Measurements from ENCODE around the gene ADAMTS16.

Gene ADAMTS16

GRCh38 chr5:5317976-5318375, 177.8 kb downstream of the ADAMTS16 start:
- no peak for DNase-seq

DNA sequence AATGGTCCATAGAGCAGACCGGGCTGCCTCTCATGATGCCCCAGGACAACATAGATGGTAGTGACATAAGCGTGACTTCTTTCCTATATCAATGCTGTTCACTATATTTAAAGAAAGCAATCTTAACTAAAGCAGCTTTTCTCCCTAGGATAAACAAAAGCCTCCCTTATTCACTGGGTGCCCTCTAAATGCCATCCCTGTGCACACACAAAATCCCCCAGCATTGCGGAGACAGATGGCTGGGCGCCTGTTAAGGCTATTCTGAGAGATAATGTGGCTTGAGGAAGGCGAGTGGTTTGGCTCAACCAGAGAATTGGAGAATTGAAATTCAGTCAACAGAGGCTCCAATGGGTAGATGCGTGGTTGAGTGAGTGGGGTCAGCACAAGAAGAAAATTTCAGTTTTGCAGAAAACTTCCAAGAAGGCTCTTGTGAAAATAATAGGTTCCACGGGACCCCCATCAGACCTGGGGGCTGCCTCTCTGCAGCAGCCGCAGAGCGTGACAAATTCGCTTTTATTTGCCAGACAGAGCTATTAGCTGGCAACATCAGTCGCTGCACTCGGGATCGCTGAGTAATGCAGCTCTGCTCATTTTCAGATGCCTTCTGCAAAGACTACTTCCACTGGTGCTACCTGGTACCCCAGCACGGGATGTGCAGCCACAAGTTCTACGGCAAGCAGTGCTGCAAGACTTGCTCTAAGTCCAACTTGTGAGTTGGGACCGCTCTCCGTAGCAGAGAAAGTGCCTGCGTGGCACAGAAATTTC, 178.5 kb downstream of the ADAMTS16 start:
- DNase-seq = no peak

GRCh38 chr5:5320062-5320805, 180.1 kb downstream of the ADAMTS16 start:
- no peak for DNase-seq

DNA sequence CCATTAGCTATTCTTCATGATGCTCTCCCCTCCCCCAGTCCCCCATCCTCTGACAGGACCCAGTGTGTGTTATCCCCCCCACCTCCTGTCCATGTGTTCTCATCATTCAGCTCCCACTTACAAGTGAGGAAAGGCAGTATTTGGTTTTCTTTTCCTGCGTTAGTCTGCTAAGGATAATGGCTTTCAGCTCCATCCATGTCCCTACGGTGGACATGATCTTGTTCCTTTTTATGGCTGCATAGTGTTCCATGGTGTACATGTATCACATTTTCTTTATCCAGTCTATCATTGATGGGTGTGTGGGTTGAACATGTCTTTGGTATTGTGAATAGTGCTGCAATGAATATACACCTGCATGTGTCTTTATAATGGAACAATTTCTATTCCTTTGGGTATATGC, 181.0 kb downstream of the ADAMTS16 start:
- DNase-seq = no peak

- DNase-seq = no peak
Measured at GRCh38 chr5:5323551-5323950, 183.4 kb downstream of the ADAMTS16 start.

GRCh38 chr5:5326115-5326758, 186.1 kb downstream of the ADAMTS16 start:
- no peak for DNase-seq

DNA sequence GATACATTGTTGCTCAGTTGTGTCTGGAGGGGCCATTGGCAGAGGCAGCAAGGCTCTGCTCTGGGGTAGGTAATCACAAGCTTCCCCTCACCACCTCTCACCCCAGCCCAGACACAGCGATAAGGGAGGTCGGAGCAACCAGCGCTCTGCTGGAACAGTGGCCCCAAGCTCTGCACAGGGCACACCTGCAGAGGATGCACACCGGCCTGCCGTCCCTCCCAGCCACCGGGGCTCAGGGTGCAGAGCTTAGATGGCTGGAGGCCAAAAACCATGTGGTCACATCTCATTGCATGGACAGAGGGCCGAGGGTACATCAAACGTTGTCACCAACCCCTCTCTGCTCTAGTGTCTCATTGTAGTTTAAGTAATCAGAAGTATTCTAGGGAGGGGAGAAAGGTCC, 187.0 kb downstream of the ADAMTS16 start:
- no peak for DNase-seq

GRCh38 chr5:5330728-5331452, 190.8 kb downstream of the ADAMTS16 start:
- no peak for DNase-seq

GRCh38 chr5:5331848-5332247, 191.7 kb downstream of the ADAMTS16 start:
- no peak for DNase-seq

DNA sequence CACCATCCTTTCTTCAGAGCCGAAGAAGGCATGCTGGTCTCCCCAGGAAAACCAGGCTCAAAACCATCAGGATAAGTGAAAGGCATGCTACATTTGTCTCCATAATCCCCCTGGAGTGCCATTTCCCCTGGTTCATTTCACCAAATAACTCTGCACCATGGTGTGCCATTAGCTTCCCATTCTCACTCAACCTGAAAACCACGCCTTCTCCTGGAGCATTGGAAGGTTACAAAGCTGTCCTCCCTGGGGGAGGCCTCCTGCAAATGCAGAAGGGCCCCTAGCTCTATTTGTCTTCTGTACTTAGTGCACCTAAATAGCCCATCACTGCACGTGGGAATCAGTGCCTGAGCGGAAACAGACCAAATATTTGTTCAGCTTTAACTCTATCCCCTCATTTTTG, 192.2 kb downstream of the ADAMTS16 start:
- no peak for DNase-seq

GRCh38 chr5:5335107-5335506, 195.0 kb downstream of the ADAMTS16 start:
- no peak for DNase-seq

- DNase-seq = no peak
Measured at GRCh38 chr5:5335700-5336264, 195.7 kb downstream of the ADAMTS16 start.

DNA sequence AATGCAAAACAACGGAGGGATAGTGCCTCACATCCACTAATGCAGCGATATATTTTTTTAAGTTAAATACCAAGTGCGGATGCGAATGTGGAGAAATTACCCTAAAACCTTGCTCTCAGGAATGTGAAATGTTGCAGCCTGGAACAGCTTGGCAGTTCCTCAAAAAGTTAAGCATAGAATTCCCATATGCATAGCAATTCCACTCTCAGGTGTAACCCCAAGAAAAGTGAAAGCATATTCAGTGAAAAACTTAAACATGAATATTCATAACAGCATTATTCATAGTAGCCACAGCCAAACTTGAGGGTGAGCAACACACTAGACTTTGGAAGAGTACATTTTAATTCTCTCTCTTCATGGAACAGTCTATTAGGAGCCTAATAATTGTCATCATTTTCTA, 199.1 kb downstream of the ADAMTS16 start:
- DNase-seq = no peak

GRCh38 chr5:5340206-5340729, 200.1 kb downstream of the ADAMTS16 start:
- no peak for DNase-seq

DNA sequence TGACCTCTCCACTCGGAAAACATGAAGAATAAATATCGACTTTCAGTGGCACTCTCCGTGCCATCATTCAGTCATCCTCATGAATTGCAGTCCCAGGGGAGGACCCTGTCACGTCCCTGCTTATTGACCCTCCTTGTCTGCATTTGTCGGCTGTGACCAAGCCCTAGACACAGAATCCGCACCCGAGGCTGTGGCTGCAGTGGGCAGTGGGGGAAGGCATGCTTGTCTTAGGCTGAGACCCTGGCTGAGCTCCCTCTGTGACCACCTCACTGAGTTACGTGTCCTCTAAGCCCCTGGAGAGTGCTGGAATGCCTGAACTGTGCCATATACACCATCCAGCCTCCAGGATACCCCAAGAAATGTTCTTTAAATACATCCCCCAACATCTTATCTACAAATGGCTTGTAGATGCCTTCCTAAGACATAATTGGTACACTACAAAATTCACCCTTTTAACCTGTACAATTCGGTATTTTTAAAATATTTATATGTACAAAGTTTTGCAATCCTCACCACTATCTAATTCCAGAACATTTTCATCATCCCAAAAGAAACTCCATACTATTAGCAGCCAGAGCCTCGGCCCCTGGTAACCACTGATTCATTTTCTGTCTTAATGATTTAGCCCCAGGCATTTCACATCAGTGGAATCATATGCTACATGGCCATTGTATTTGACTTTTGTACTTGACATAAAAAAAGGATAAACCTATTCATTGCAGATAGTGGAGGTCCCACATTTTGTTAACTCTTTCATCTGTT, 201.6 kb downstream of the ADAMTS16 start:
- no peak for DNase-seq

DNA sequence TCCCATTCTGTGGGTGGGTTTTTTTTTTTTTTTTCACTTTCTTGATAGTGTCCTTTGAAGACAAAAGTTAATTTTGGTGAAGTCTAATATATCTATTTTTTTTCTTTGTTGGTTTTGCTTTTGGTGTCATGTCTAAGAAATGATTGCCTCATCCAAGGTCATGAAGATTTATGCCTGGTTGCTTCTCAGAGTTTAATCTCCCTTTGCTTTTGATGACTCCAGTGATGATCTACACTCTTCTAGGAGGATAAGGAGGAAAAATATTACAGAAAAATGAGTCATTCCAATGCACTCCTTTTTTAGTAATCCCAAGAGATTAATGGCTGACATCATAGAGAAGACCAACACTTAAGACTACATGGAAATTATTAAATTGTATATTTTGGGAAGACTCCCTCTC, 202.7 kb downstream of the ADAMTS16 start:
- no peak for DNase-seq

DNA sequence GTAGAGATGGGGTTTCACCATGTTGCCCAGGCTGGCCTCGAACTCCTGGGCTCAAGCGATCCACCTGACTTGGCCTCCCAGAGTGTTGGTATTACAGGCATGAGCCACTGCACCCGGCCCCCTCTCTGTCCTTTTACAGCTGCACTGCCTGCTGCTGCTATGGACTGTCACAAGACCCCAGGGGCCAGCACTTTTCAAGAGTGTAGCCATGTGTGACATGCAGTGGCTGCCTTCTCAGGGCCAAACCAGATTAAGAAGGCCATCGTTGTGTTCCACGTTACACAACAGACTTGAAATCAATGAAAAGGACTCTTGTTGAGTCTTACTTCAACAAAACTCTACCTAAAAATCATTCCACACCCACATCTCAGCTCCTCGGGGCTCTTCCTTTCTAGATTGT, 203.4 kb downstream of the ADAMTS16 start:
- DNase-seq = no peak

DNA sequence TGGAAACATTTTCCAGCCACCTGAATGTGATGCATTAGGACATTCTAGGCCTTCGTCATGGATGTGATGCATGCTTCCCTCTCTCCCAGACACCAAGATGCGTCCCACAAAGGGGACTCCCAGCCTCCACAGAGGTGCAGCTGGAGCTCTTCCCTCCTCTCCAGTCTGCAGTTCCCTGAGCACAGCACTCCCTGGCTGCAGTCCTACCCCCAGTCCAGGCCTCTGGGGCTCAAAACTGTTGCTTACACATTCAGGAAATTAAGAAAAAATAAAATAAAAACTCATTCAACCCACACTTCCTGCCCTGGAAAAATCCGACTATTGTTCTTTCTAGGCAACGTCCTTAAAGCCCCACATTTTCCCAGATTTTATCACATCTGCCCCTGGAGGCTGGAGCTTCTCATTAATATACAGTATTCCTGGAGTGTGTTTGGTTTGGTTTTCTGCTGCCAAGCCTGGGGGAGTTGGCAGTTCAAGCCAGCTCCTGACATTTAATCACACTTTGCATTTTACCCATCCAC, 204.0 kb downstream of the ADAMTS16 start:
- DNase-seq = no peak

DNA sequence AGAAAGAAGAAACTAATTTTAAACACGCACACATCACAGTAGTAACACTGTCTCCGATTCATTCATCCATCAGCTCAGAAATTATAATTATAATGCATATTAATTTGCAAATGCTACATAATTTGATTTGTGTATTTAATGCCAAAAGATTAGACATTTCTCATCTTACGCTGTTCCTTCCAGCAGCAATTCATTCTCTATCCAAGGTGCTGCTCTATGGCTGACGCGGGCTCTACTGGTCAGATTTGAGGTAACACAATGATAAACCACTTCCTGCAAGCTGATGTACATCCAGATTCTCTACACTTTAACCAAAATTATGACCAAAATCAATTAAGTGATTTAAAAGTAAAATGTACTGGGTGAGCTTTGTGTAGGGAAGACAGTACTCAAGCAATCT, 204.5 kb downstream of the ADAMTS16 start:
- no peak for DNase-seq

GRCh38 chr5:5347442-5347841, 207.3 kb downstream of the ADAMTS16 start:
- DNase-seq = no peak

GRCh38 chr5:5348135-5348534, 208.0 kb downstream of the ADAMTS16 start:
- no peak for DNase-seq

DNA sequence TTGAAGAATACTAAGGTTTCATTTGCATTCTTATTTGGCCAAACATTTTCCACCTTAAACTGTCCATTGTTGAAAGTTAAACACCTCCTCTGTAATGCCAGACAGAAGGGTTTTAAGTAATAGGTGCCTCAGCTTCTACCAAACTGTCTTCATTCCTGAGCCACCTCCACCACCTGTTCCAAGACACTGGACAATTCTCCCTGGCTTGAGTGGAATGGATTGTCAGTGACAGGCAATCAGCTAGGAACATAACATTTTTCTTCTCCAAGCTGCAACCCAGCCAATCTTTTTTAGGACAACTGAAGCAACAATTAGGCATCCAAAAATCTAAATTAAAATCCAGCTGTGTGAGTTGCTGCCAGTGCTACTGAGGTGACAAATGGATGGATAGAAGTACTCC, 208.4 kb downstream of the ADAMTS16 start:
- no peak for DNase-seq
